NCI-H128 (cell line): ENCODE results near the gene EGR1.
"Not testable (repeated sequence)": the region's sequence is repeated elsewhere in the genome, so short reads cannot be mapped to it uniquely, and the experiment has no call there.

Experiments used
- DNase-seq: peaks from one replicate; lab custom pipeline; 2025; ENCODE audit not compliant: unreplicated experiment; lab: John Stamatoyannopoulos, UW

The EGR1 gene

DNA sequence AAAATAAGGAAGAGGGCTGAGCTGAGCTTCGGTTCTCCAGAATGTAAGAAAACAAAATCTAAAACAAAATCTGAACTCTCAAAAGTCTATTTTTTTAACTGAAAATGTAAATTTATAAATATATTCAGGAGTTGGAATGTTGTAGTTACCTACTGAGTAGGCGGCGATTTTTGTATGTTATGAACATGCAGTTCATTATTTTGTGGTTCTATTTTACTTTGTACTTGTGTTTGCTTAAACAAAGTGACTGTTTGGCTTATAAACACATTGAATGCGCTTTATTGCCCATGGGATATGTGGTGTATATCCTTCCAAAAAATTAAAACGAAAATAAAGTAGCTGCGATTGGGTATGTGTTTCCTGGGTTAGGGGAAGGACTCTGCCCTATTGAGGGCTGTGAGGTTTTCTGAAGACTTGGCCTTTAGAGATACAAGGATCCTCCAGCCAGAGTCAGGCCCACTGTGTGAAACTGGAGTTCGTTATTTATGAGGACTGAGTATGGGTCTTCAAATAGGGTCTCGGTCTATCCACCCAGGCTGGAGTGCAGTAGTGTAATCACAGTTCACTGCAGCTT, 3.8 kb downstream of the EGR1 start:
- DNase-seq: no peak

- no peak for DNase-seq
Observed at GRCh38 chr5:138469540-138470321, 4.5 kb downstream of the EGR1 start.

DNA sequence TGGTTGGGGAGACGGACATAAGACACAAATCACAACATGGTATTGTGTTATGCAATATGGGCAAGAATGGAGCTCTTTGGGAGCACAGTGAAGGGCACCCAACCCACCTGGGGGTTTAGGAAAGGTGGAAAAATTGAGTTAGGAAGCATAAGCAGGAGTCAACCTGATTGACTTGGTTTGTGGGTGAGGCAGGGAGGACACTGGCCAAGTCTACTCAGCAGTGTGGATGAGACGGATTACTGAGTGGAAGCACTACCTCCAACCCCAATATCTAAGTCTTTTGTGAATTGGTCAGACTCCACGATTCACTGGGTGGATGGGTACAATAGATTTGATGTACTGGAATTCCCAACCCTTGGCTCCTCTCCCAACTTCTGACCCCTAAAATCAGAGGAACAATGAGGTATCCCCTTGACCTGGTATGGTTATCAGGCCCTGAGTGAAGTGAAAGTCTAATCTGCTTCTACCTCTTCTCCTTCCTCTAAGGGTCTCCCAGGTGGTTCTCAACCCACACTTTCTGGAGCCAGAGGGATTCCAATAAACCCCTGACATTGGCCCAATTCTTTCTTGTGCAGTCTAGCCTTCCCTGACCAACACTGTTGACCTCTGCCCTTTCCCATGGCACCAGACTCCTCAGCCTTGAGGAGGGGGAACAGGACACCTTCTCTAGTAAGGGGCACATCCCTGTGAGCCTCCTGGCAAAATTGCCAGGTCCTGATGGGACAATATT, 5.2 kb downstream of the EGR1 start:
- no peak for DNase-seq

GRCh38 chr5:138471052-138471361, 5.7 kb downstream of the EGR1 start:
- DNase-seq: no peak

DNA sequence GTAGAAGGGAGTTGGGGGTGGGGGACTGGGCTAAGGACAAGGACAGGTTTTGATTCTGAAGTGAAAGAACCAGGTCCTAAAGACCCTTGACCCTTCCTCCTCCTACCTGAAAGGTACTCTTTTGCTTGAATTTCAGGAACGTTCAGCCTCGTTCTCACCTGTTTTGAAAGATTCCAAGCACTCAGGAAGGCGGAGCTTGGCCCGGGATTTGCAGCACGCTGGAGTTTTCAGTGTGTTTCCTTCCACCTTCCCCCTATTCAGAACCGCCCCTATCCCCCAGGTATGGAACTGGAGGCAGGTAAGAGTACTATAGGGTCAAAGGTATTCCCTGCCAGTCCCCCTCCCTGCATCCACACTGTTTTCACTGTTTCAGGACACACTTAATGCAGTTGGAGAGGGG, 7.1 kb downstream of the EGR1 start:
- DNase-seq: no peak

DNA sequence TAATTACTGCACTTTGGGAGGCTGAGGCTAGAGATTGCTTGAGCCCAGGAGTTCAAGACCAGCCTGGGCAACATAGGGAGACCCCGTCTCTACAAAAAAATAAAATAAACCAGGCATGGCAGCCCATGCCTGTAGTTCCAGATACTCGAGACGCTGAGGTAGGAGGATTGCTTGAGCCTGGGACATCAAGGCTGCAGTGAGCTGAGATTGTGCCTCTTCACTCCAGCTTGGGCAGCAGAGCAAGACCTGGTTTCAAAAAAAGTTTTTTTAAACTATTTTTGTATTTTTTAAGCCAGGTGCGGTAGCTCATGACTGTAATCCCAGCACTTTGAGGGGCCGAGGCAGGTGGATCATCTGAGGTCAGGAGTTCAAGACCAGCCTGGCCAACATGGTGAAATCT, 7.9 kb downstream of the EGR1 start:
- not testable (repeated sequence) for DNase-seq

- DNase-seq: no peak
Observed at GRCh38 chr5:138476918-138477317, 11.6 kb downstream of the EGR1 start.

- DNase-seq: no peak
Observed at GRCh38 chr5:138482638-138483037, 17.4 kb downstream of the EGR1 start.

DNA sequence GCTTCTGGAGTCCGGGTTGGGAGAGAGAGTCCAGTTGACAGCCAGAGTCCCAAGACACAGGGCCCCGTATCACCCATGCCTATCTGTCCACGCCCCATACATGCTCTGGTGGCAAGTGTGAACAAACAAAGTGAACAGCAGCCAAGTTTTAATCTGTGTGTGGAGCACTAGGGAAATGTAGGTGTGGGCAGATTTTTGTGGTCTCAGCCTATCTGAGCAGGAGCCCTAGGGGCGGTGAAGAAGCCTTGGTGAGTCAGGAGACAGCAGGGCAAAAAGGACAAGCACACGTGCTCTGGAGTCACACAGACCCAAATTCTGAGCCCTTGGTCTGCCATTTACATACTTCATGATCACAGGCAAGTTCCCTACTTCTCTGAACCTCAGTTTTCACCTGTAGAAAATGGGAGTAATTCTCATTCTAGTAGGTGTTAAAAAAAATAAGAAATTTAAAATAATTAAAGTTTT, 23.2 kb downstream of the EGR1 start:
- DNase-seq: no peak

DNA sequence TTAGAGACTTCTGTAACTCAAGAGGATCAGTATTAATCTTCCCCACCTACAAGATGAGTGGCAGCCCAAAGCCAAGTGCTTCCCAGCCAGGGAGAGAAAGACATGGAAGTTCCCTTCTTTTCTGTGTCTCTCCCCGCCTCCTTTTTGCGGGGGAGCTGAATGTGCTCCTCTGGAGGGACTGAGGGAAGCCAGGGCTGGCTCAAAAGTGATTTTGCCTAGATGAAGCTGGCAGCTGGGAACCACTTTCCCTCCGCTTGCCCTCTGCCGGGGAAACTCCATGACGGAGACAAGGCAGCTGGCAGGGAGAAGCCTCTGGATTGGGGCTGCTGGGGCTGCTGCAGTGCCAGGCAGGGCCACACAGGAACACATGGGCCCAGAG, 24.4 kb downstream of the EGR1 start:
- no peak for DNase-seq

- DNase-seq: no peak
Observed at GRCh38 chr5:138490648-138491283, 25.5 kb downstream of the EGR1 start.

GRCh38 chr5:138491284-138491648, 26.0 kb downstream of the EGR1 start:
- no peak for DNase-seq

- DNase-seq: peak; percentile 62
Observed at GRCh38 chr5:138491669-138492559, 26.6 kb downstream of the EGR1 start.

DNA sequence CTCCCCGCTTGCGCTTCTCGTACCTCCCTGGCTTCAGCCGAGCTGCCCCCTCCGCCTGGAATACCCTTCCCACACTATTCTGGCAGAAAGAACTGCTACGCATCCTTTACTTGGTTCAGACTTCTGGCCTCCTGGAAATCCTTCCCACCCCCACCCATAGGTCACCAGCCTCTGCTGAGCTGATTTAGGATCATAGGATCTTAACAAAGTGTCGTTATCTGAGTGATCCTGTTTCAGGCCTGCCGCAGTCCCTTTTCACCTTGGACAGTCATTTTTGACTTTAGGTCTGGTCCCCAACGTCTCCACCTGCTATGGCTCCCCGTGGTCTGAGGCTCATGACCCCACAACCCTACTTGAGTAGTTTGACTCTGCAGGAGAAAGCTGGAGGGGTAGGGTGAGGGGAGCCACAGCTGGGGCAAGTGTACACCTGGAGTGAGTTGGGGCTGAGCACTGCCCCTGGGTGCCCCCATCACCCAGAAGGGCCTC, 27.3 kb downstream of the EGR1 start:
- DNase-seq: no peak

DNA sequence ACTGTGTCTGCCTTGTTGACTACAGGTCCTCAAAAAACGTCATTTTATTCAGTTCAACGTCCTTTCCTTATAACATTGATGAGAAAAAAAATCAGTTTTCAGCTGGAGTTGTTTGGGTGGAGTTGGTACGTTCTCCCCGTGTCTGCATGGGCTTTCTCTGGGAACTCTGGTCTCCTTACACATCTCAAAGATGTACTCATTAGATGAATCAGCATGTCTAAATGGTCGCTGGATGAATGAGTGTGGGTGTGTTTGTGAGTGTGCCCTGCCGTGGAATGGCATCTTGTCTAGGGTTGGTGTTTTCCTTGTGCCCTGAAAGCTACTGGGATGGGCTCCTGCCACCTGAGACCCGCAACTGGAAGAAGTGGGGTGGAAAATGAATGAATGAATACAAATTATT, 30.1 kb downstream of the EGR1 start:
- DNase-seq: no peak

DNA sequence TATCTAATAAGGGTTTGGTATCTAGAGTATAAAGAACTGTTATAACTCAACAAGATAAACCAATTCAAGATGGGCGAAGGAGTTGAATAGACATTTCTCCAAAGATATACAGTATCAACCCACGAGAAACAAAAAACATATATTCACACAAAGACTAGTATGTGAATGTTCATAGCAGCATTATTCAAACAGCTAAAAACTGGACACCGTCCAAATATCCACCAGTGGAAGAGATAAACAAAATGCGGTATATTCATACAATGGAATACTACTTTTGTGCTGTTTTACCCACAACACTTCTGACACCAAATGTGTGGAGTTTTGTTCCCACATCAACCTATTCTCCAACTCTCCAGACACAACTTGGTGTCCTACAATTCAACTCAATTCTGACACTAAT, 33.1 kb downstream of the EGR1 start:
- no peak for DNase-seq

DNA sequence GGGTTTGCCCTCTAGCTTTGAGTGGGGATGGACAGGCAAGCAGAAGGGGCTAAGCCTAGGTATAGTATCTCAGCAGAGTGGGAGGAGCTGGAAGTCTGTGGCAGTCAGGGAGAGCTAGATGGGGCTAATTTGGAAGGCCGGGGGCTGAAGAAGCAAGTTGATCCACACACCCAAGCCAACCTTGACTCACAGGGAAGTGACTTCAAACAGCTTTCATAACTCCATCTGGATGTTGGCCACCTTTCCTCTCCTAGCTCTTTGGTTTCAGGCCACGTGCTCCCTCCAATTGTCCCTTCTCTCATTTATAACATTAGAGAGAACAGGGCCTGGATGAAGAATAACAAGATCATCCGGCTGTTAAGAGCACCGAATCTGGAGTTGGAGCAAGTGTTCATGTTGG, 36.8 kb downstream of the EGR1 start:
- DNase-seq: no peak

- DNase-seq: no peak
Observed at GRCh38 chr5:138502521-138502920, 37.2 kb downstream of the EGR1 start.

DNA sequence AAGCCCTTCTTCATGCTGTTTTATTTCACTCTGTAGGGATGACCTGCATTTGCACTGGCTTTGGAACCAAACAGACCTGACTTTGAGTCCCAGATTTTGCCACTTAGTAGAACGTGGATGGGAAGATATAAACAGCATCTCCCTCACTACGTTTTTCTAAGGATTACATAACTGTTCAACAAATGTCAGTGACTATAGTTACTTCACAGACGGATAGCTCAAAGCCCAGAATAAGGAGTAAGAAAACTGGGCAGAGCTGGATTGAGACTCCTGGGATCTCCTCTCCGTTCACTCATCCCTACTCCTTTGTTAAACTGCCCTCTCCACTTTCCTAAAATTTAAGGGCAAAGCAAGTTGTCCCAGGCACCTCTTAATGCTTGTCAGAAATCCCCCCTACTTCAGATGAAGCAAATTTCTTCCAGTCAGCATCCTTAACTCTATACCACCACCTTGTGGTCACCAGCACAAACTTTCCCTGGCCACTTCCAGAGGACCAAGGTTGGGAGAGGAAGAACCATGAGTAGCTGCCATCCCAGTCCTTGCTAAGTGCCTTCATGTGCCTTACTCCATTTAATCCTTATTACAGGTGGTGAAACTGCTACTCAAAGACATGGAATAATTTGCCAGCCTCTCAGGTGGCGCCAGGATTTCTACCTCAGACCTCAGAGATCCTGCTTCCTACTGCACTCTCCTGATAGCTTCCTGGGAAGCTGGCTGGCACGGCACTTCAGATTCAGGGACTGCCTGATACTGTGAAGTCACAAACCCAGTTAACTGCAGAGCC, 38.4 kb downstream of the EGR1 start:
- DNase-seq: peak; percentile 29

GRCh38 chr5:138504799-138505198, 39.5 kb downstream of the EGR1 start:
- no peak for DNase-seq
